Measurements from ENCODE around the gene PLPPR2.
"Not testable (repeated sequence)": the region's sequence is repeated elsewhere in the genome, so short reads cannot be mapped to it uniquely, and the experiment has no call there.

PLPPR2 gene

GRCh38 chr19:11355160-11356073 is at the start of gene PLPPR2:
Gene PLPPR2, plus strand, starts transcription at chr19:11355432. Its CDS starts 2,242 bp downstream, at chr19:11357674.
- FAIRE-seq = peak; percentile 28

- FAIRE-seq = no peak
Observed at GRCh38 chr19:11306337-11306736, 48.9 kb upstream of the PLPPR2 start.

GRCh38 chr19:11320278-11320995 is 34.8 kb upstream of the PLPPR2 start:
- not testable (repeated sequence) for FAIRE-seq

GRCh38 chr19:11321191-11322126 is 33.8 kb upstream of the PLPPR2 start:
- FAIRE-seq = no peak

- no peak for FAIRE-seq
Observed at GRCh38 chr19:11322269-11323024, 32.8 kb upstream of the PLPPR2 start.

- FAIRE-seq = no peak
Observed at GRCh38 chr19:11323601-11324078, 31.6 kb upstream of the PLPPR2 start.

GRCh38 chr19:11324079-11324661 is 31.1 kb upstream of the PLPPR2 start:
- FAIRE-seq = no peak

- FAIRE-seq = no peak
Observed at GRCh38 chr19:11324748-11325389, 30.4 kb upstream of the PLPPR2 start.

- FAIRE-seq = no peak
Observed at GRCh38 chr19:11325544-11325943, 29.7 kb upstream of the PLPPR2 start.

- FAIRE-seq = no peak
Observed at GRCh38 chr19:11330127-11330526, 25.1 kb upstream of the PLPPR2 start.

- no peak for FAIRE-seq
Observed at GRCh38 chr19:11331502-11331901, 23.7 kb upstream of the PLPPR2 start.

- FAIRE-seq = no peak
Observed at GRCh38 chr19:11332822-11333221, 22.4 kb upstream of the PLPPR2 start.

GRCh38 chr19:11333838-11334237 is 21.4 kb upstream of the PLPPR2 start:
- FAIRE-seq = not testable (repeated sequence)

GRCh38 chr19:11335449-11336146 is 19.6 kb upstream of the PLPPR2 start:
- FAIRE-seq = no peak

- no peak for FAIRE-seq
Observed at GRCh38 chr19:11337080-11337479, 18.2 kb upstream of the PLPPR2 start.

- FAIRE-seq = no peak
Observed at GRCh38 chr19:11338121-11338520, 17.1 kb upstream of the PLPPR2 start.

- no peak for FAIRE-seq
Observed at GRCh38 chr19:11338569-11339253, 16.5 kb upstream of the PLPPR2 start.

- FAIRE-seq = peak; percentile 29
Observed at GRCh38 chr19:11339254-11340098, 15.8 kb upstream of the PLPPR2 start, which contains the start of gene RAB3D. Gene RAB3D, minus strand, starts transcription at chr19:11339657. Its CDS starts 2,258 bp downstream, at chr19:11337399.

- not testable (repeated sequence) for FAIRE-seq
Observed at GRCh38 chr19:11340099-11340467, 15.1 kb upstream of the PLPPR2 start.
